ENCODE measurements around the gene RAB27B. TPM values are rescaled to one million over a fixed set of nuclear protein-coding genes. Genes with fewer than 3 reads are reported as not detected.

Gene RAB27B
- total RNA-seq, 2 donors from 2014 or later: 0.66 to 10.1 TPM

DNA sequence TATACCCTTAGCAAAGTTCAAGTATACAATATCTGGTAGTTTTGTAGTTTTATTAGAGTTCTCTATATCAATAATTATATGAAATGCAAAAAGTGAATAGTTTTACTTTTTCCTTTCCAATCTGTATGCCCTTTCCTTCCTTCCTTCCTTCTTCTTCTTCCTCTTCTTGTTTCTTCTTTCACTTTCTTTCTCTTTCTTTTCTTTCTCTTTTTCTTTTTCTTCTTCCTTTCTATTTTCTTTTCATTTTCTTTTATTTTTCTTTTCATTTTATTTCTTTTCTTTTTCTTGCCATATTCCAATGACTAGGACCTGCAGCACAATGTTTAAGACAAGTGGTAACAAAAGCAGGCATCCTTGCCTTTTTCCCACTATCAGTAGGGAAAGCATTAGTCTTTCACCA, 71.2 kb downstream of the RAB27B start:
- Histone ChIP-seq H3K4me1 (no peaks in the 10 kb centered on the region), H3K9me3 (no peaks in the 10 kb centered on the region), H3K36me3 (replicated peaks in 1 of 2; ENCODE audit: insufficient read depth in 1 of 2, low read depth in 2 of 2) (no peaks in the 10 kb centered on the region), H3K4me3 (no peak overlapping the region), H3K27ac (no peak overlapping the region), H3K27me3 (no peaks in the 10 kb centered on the region)
- intact Hi-C loops (cut with DNase I): no loop called here
- TF ChIP-seq POLR2A (IDR thresholded peaks at IDR 0.05): no peak
- TF ChIP-seq, protein P1, sequence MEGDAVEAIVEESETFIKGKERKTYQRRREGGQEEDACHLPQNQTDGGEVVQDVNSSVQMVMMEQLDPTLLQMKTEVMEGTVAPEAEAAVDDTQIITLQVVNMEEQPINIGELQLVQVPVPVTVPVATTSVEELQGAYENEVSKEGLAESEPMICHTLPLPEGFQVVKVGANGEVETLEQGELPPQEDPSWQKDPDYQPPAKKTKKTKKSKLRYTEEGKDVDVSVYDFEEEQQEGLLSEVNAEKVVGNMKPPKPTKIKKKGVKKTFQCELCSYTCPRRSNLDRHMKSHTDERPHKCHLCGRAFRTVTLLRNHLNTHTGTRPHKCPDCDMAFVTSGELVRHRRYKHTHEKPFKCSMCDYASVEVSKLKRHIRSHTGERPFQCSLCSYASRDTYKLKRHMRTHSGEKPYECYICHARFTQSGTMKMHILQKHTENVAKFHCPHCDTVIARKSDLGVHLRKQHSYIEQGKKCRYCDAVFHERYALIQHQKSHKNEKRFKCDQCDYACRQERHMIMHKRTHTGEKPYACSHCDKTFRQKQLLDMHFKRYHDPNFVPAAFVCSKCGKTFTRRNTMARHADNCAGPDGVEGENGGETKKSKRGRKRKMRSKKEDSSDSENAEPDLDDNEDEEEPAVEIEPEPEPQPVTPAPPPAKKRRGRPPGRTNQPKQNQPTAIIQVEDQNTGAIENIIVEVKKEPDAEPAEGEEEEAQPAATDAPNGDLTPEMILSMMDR (IDR thresholded peaks at IDR 0.05): no peak
- DNase-seq (no peak), ATAC-seq (no peak)

DNA sequence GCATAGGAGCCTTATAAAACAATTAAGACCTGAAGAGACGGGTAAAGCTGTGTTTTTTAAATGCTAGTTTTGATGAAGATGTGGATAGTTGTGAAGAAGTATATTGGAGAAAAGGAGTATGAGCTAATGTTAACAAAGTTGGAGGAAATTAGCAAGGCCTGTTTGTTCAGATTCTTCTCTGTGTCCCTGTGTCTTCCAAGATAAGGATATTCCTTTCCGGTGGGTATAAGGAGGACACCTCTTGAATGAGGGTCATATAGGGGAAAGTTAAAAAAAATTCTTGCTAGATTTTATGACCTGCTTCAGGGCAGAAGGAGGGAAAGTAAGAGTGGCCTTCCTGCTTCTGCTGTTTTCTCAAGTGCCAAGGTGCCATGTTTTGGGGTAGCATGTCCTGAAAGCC, 72.0 kb downstream of the RAB27B start:
- Histone ChIP-seq H3K9me3 (no peaks in the 10 kb centered on the region), H3K27ac (no peak overlapping the region), H3K27me3 (no peaks in the 10 kb centered on the region), H3K4me3 (no peak overlapping the region), H3K4me1 (no peaks in the 10 kb centered on the region), H3K36me3 (replicated peaks in 1 of 2; ENCODE audit: insufficient read depth in 1 of 2, low read depth in 2 of 2) (no peaks in the 10 kb centered on the region)
- TF ChIP-seq POLR2A (IDR thresholded peaks at IDR 0.05): no peak
- TF ChIP-seq, protein P1 (IDR thresholded peaks at IDR 0.05): no peak
- ATAC-seq (no peak), DNase-seq (no peak)
- intact Hi-C loops (cut with DNase I): no loop called here
- 92 to 95% methylated on average over 2 of the region's 2 CpGs for WGBS, 2 donors

DNA sequence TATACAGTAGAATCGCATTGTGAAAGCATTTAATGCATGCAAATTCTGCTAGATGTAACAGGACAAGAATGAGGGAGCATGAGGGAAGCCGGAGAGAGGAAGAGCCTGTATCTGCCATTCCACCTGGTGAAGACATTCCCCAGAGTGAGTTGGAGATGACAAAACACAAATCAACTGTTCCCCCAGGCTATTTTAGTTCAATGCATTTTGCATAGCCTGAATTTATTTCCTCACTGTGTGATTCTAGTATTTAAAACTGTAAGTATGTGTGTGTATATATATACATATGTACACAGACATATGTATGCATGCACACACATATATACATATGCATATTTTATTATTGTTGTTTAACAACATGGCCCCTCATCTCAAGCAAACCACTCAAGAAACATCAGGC, 76.3 kb downstream of the RAB27B start:
- no peak for TF ChIP-seq POLR2A (IDR thresholded peaks at IDR 0.05)
- TF ChIP-seq, protein P1 (IDR thresholded peaks at IDR 0.05): no peak
- 96 to 97% methylated on average over 2 of the region's 2 CpGs for WGBS, 2 donors
- Histone ChIP-seq H3K36me3 (replicated peaks in 1 of 2; ENCODE audit: insufficient read depth in 1 of 2, low read depth in 2 of 2) (no peaks in the 10 kb centered on the region), H3K27me3 (no peaks in the 10 kb centered on the region), H3K4me1 (no peaks in the 10 kb centered on the region), H3K4me3 (no peak overlapping the region), H3K27ac (no peak overlapping the region), H3K9me3 (no peaks in the 10 kb centered on the region)
- ATAC-seq: no peak
- no peak for DNase-seq
- intact Hi-C loops (cut with DNase I): no loop called here

DNA sequence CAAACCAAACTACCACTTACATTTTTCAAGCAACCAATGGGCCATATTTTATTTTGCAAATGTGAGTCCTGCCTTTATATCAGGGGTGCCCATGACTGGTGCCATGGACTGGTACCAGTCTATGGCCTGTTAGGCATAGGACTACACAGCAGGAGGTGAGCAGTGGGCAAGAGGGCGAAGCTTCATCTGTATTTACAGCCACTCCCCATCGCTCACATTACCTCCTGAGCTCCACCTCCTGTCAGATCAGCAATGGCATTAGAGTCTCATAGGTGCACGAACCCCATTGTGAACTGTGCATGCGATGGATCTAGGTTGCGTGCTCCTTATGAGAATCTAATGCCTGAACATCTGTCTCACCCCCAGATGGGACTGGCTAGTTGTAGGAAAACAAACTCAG, 77.4 kb downstream of the RAB27B start:
- TF ChIP-seq POLR2A (IDR thresholded peaks at IDR 0.05): no peak
- TF ChIP-seq, protein P1 (IDR thresholded peaks at IDR 0.05): no peak
- WGBS, 2 donors: 87 to 100% methylated on average over 5 of the region's 5 CpGs
- no peak for DNase-seq
- Histone ChIP-seq H3K9me3 (no peaks in the 10 kb centered on the region), H3K4me1 (no peaks in the 10 kb centered on the region), H3K27ac (no peak overlapping the region), H3K36me3 (replicated peaks in 1 of 2; ENCODE audit: insufficient read depth in 1 of 2, low read depth in 2 of 2) (no peaks in the 10 kb centered on the region), H3K4me3 (no peak overlapping the region), H3K27me3 (no peaks in the 10 kb centered on the region)
- intact Hi-C loops (cut with DNase I): no loop called here
- no peak for ATAC-seq

DNA sequence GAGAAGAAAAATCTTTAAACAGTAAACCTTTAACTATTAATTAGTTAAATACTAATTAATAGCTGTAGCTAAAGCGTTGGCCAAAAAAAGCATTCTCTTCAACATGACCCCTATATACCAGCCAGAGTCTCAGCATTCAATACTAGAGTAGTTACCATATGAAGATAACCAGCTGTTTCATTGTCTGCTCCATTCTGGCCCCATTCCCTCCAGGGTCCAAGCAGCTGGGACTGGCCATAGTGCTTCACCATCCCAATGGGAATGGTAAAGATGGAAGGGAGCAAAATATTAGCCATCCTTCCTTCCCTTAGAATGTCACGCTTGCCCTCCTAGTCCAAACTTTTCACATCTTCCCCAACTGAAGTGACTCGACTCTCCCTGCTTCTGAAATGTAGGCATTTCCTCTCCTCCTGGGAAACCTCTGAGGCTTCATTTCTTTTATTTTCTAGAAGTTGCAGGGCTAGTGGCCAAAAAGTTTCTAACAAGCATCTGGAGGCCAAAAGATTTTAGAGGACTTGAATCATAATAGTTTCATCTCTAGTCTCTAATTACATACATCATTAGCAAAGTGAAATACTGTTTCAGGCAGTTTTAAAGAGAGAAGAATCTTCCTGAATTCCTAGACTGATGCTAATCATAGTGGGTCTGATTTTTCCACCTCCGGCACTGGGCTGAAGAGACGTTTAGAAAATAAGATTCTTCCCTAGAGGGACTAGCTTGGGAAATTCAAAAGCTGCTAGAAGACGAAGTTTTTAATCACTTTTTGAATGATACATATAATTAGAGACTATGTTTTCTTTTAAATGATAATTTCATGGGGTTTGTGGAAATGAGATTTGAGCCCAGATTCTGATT, 78.3 kb downstream of the RAB27B start:
- no peak for TF ChIP-seq POLR2A (IDR thresholded peaks at IDR 0.05)
- TF ChIP-seq, protein P1 (IDR thresholded peaks at IDR 0.05): no peak
- Histone ChIP-seq H3K36me3 (replicated peaks in 1 of 2; ENCODE audit: insufficient read depth in 1 of 2, low read depth in 2 of 2) (no peaks in the 10 kb centered on the region), H3K9me3 (no peaks in the 10 kb centered on the region), H3K4me1 (no peaks in the 10 kb centered on the region), H3K27me3 (no peaks in the 10 kb centered on the region), H3K27ac (no peak overlapping the region), H3K4me3 (no peak overlapping the region)
- no peak for ATAC-seq
- no peak for DNase-seq
- 65 to 86% methylated on average over 5 to 6 of the region's 6 CpGs for WGBS, 2 donors
- intact Hi-C loops (cut with DNase I): no loop called here
